Neural cell (in vitro differentiated cells): ENCODE measurements around the gene ARHGAP18. TPM values are rescaled to one million over a fixed set of nuclear protein-coding genes. Genes with fewer than 3 reads are reported as not detected.

Experiments used
- H2AFZ ChIP-seq: fragments of 200-600, 300-800 bp; sonication (generic), shearing (Covaris generic); 2 replicates; pipeline ENCODE4 v1.6.0; 2014; ENCODE audit warnings: low read depth, mild to moderate bottlenecking, antibody characterized with exemption, low read length, moderate library complexity
- H3F3A ChIP-seq: fragments of 200-600 bp; shearing (Covaris generic); 2 replicates; pipeline ENCODE4 v1.6.1; 2016; ENCODE audit warnings: mild to moderate bottlenecking, moderate library complexity, mixed read lengths, antibody characterized with exemption, low read length; ENCODE audit not compliant: insufficient read depth, poor library complexity, severe bottlenecking
- H3K27ac ChIP-seq: fragments of 200-600, 300-800 bp; sonication (generic), shearing (Covaris generic); 2 replicates; pipeline ENCODE4 v1.5.1; 2014; ENCODE audit warnings: mild to moderate bottlenecking, low read length, moderate library complexity
- H3K27me3 ChIP-seq: fragments of 300-800, 200-600 bp; sonication (generic), shearing (Covaris generic); 2 replicates; pipeline ENCODE4 v1.6.0; 2014; ENCODE audit warnings: mild to moderate bottlenecking, low read depth, low read length, moderate library complexity; ENCODE audit not compliant: insufficient read depth
- H3K36me3 ChIP-seq: fragments of 300-800, 200-600 bp; sonication (generic), shearing (Covaris generic); 2 replicates; pipeline ENCODE4 v1.5.1; 2014; ENCODE audit warnings: mild to moderate bottlenecking, antibody characterized with exemption, low read length, moderate library complexity; ENCODE audit not compliant: insufficient read depth
- H3K4me2 ChIP-seq: fragments of 300-800, 200-600 bp; sonication (generic), shearing (Covaris generic); 2 replicates; pipeline ENCODE4 v1.6.0; 2014; ENCODE audit warnings: mild to moderate bottlenecking, low read length
- H3K4me3 ChIP-seq: fragments of 300-800, 200-600 bp; sonication (generic), shearing (Covaris generic); 2 replicates; pipeline ENCODE4 v1.5.1; 2014; ENCODE audit warnings: mild to moderate bottlenecking, low read length, moderate library complexity
- H3K79me2 ChIP-seq: fragments of 200-600 bp; shearing (Covaris generic); replicated peaks from 2 replicates; pipeline ENCODE4 v1.6.0; 2014; ENCODE audit warnings: mild to moderate bottlenecking, low read length, moderate library complexity; ENCODE audit not compliant: insufficient read depth
- H3K9ac ChIP-seq: fragments of 300-800, 200-600 bp; sonication (generic), shearing (Covaris generic); 2 replicates; pipeline ENCODE4 v1.6.1; 2016; ENCODE audit warnings: mild to moderate bottlenecking, low read length, mixed read lengths
- H3K9me2 ChIP-seq: fragments of 200-600 bp; shearing (Covaris generic); 2 replicates; pipeline ENCODE4 v1.6.1; 2016; ENCODE audit warnings: mild to moderate bottlenecking, low read length, mixed read lengths; ENCODE audit not compliant: insufficient read depth
- H3K9me3 ChIP-seq: fragments of 200-600, 300-800 bp; sonication (generic), shearing (Covaris generic); 2 replicates; pipeline ENCODE4 v1.6.1; 2016; ENCODE audit warnings: mild to moderate bottlenecking, mixed run types, low read length, moderate library complexity, mixed read lengths
- H4K20me1 ChIP-seq: fragments of 200-600 bp; shearing (Covaris generic); 2 replicates; pipeline ENCODE4 v1.6.1; 2016; ENCODE audit warnings: mild to moderate bottlenecking, mixed run types; ENCODE audit not compliant: insufficient read depth
- CTCF ChIP-seq: fragments of 450-650 bp; IDR thresholded peaks from 2 replicates; pipeline ENCODE4 v1.5.1; 2014; ENCODE audit warnings: antibody characterized with exemption, mild to moderate bottlenecking, moderate library complexity; ENCODE audit not compliant: poor library complexity, severe bottlenecking
- EP300 ChIP-seq: fragments of 450-650 bp; conservative IDR thresholded peaks from 2 replicates; pipeline ENCODE4 v1.6.1; 2014; ENCODE audit warnings: antibody characterized with exemption, mild to moderate bottlenecking, moderate library complexity; ENCODE audit not compliant: poor library complexity, severe bottlenecking
- EZH2 ChIP-seq: fragments of 200-600, 300-800 bp; shearing (Covaris generic), sonication (generic); IDR thresholded peaks from 2 replicates; pipeline ENCODE4 v1.6.1; 2014; ENCODE audit warnings: antibody characterized with exemption, low read length, borderline replicate concordance, mild to moderate bottlenecking; ENCODE audit not compliant: insufficient read depth, poor library complexity, severe bottlenecking
- MXI1 ChIP-seq: fragments of 450-650 bp; conservative IDR thresholded peaks from 2 replicates; pipeline ENCODE4 v1.6.1; 2014; ENCODE audit warnings: antibody characterized with exemption, mild to moderate bottlenecking; ENCODE audit not compliant: poor library complexity, severe bottlenecking
- POLR2AphosphoS5 ChIP-seq: IDR thresholded peaks from 2 replicates; pipeline ENCODE4 v1.6.1; 2012
- RAD21 ChIP-seq: fragments of 450-650 bp; conservative IDR thresholded peaks from 2 replicates; pipeline ENCODE4 v1.6.1; 2014; ENCODE audit warnings: antibody characterized with exemption, mild to moderate bottlenecking, moderate library complexity
- REST ChIP-seq: IDR thresholded peaks from 2 replicates; pipeline ENCODE4 v1.6.1; 2012; ENCODE audit warnings: borderline replicate concordance
- SMC3 ChIP-seq: fragments of 450-650 bp; conservative IDR thresholded peaks from 2 replicates; pipeline ENCODE4 v1.6.1; 2014; ENCODE audit warnings: antibody characterized with exemption, mild to moderate bottlenecking, moderate library complexity; ENCODE audit not compliant: poor library complexity
- TAF1 ChIP-seq: IDR thresholded peaks from 2 replicates; pipeline ENCODE4 v1.6.1; 2012; ENCODE audit warnings: low read depth
- polyA plus RNA-seq: library from polyadenylated mRNA; depleted of rRNA; stranded (reverse); fragments of >200 nt; gene quantifications from 2 replicates; pipeline ENCODE4 v1.2.3, GENCODE V29; 2014

Gene ARHGAP18
- polyA plus RNA-seq, 1 donor from 2014 or later = 4.7 TPM

- no peaks in the 10 kb centered on the region for H3K79me2 ChIP-seq
- TF ChIP-seq EZH2 = no peak
- TF ChIP-seq CTCF = no peak
- TF ChIP-seq MXI1 = no peak
- TF ChIP-seq TAF1 = no peak
- no peak for TF ChIP-seq REST
- no peak for TF ChIP-seq RAD21
- TF ChIP-seq EP300 = no peak
- no peak for TF ChIP-seq POLR2AphosphoS5
- TF ChIP-seq SMC3 = no peak
- no peaks in the 10 kb centered on the region for H4K20me1 ChIP-seq
Measured at GRCh38 chr6:129732542-129732941, 22.6 kb upstream of the ARHGAP18 start.

GRCh38 chr6:129732034-129732433, 22.1 kb upstream of the ARHGAP18 start:
- TF ChIP-seq RAD21 (no peak), REST (no peak), CTCF (no peak), TAF1 (no peak), SMC3 (no peak), EZH2 (no peak), MXI1 (no peak), POLR2AphosphoS5 (no peak), EP300 (no peak)

More at GRCh38 chr6:129732542-129732941, 22.6 kb upstream of the ARHGAP18 start:
- Histone ChIP-seq H3K36me3 (no peaks in the 10 kb centered on the region), H3K9me2 (no peaks in the 10 kb centered on the region), H3K27me3 (no peaks in the 10 kb centered on the region), H3K4me3 (no peak overlapping the region), H3K9me3 (no peaks in the 10 kb centered on the region), H2AFZ (no peak overlapping the region), H3K9ac (no peak overlapping the region), H3K4me2 (no peak overlapping the region), H3F3A (no peaks in the 10 kb centered on the region), H3K27ac (no peak overlapping the region)

More at GRCh38 chr6:129732034-129732433, 22.1 kb upstream of the ARHGAP18 start:
- H3K9ac ChIP-seq = no peak overlapping the region
- H3K4me3 ChIP-seq = no peak overlapping the region
- no peaks in the 10 kb centered on the region for H4K20me1 ChIP-seq
- H3F3A ChIP-seq = no peaks in the 10 kb centered on the region
- H3K4me2 ChIP-seq = no peak overlapping the region
- H3K9me3 ChIP-seq = no peaks in the 10 kb centered on the region
- no peak overlapping the region for H2AFZ ChIP-seq
- no peaks in the 10 kb centered on the region for H3K36me3 ChIP-seq
- H3K9me2 ChIP-seq = no peaks in the 10 kb centered on the region
- H3K27me3 ChIP-seq = no peaks in the 10 kb centered on the region
- H3K27ac ChIP-seq = no peak overlapping the region
- no peaks in the 10 kb centered on the region for H3K79me2 ChIP-seq
